ENCODE results near the gene DTX3.
A peak's percentile ranks its signal among the peaks of the same experiment; 100 is the strongest.
"Not testable (repeated sequence)": the region's sequence is repeated elsewhere in the genome, so short reads cannot be mapped to it uniquely, and the experiment has no call there.

DTX3 gene

DNA sequence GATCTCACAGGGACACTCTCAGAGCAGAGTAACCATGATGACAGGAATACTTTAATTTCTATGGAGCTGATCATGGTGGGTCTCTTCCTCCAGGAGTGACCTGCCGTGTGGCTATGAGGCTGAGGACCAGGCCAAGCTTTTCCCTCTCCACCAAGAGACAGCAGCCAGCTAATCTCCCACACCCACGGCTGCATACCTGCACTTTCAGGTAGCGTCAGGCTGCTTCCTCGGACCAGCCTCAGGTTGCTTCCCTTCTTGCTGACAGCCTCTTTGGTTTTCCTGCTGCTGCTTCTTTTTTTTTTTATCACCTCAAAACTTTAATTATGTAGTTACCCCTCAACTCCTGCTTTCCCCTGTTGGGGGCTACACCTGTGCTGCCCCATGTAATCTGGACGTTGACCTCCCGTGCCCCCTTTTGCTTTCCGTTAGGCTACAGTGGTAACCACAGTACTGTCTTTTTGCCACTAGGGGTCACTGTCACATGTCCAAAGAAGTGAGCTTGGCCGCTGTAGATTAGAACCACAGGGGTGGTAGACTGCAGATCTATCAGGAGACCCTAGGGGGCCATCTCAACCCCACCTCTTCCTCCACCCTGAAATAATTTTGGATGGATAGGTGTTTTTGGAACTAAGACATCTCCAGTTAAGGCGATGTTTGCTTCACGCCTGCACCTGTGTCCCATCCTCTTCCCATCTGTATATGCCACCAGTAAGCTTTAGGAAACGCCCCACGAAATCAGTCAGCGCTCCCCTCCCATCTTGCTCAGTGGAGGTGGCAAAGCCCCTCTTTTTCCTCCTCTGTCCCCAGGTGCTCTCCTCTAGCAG is 21.4 kb upstream of the DTX3 start:
- DNase-seq (ENCODE audit: low read depth in 2 of 2): peak; percentile 45 to 48

DNA sequence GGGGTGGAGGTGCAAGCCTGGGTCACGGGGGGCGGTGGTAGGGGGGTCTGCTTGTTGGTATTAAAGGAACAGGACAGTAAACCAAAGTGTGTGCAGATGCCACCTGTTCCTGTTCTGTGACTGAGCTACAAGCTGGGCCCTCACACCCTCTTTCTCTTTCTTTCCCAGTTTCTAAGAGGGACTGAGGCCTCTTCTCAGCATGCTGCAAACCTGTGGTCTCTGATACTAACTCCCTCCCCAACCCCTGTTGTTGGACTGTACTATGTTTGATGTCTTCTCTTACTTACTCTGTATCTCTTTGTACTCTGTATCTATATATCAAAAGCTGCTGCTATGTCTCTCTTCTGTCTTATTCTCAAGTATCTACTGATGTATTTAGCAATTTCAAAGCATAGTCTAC is 20.6 kb upstream of the DTX3 start:
- DNase-seq (ENCODE audit: low read depth in 2 of 2): no peak

DNA sequence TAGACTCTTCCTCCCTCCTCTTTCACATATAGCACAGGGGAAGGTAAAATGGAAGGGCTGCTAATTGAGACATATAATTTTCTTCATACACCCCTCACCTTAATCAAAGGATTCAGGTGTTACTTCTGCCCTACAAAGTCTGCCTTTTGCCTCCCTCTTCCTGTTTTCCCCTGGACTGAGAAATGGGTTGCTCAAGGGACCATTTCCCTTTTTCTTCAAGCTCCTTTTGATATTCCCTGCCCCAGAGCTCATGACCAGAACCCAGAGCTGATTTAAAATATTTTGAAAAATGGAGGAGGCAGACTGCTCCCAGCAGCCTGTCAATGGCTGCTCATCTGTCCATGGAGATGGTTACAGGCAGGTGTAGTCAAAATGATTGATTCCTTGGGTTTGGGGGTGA is 19.9 kb upstream of the DTX3 start:
- DNase-seq (ENCODE audit: low read depth in 2 of 2): no peak

DNA sequence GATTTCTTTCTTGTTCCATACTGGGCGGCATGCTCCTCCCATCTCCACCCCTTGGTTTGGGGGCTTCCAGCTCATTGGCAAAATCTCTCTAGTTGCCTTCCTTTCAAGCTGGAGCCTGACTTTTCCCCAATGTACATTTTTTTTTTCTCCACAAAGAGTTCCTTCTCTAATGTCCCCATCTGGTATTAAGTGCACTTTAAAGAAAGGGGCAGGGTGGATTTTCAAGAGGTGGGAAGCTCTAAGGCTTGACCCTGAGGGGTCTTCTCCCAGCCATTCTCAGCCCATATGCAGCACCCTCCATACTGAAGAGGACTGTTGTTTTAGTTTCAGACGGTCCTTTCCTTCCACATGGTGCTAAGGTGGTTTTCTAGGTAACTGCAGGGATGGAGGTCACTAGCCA is 19.5 kb upstream of the DTX3 start:
- DNase-seq (ENCODE audit: low read depth in 2 of 2): no peak

DNA sequence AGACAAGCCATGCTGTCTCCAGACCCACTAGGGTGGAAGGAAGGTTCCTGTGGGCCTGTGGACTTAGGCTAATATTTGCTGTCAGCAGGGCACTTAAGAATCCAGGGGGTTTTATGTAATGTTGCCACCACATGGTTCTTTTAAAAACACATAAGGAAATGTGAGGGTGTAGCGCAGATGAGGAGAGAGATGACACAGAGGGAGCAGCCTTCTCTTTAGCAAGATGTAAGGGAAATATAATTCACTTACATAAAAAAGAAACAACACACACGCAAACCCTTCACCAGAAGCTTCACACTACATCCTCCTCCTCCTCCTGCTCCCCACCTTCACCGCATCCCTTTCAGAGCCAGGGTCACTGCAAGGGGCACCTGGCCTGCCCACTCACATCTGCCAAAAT is 18.5 kb upstream of the DTX3 start:
- DNase-seq (ENCODE audit: low read depth in 2 of 2): no peak

DNA sequence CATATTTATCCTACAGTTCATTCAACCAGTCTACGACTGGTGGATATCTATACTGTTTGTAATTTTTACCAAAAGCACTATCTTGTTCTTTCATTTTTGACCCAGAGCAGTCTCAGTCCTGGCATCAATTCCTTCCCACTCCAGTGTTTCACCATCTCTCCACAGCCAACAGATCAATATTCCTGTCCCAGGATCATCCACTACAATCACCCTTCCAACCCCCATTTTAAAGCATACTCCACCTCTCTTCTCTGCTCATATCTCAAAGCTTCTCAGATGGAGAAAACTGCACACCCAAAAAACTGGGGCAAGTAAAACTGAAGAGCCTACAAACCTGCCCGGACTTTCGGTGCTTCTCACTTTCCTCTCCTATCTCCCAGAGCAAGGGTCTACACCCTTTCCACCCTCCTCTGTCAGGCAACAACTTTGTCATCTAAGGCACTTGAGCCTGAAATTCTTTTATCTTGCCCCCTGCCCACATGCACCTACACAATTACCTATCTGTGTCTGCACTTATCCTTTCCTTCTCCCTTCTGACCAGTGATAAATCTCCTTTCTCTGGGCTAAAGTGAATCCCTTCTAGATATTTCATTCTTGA is 17.7 kb upstream of the DTX3 start:
- no peak for DNase-seq (ENCODE audit: low read depth in 2 of 2)

DNA sequence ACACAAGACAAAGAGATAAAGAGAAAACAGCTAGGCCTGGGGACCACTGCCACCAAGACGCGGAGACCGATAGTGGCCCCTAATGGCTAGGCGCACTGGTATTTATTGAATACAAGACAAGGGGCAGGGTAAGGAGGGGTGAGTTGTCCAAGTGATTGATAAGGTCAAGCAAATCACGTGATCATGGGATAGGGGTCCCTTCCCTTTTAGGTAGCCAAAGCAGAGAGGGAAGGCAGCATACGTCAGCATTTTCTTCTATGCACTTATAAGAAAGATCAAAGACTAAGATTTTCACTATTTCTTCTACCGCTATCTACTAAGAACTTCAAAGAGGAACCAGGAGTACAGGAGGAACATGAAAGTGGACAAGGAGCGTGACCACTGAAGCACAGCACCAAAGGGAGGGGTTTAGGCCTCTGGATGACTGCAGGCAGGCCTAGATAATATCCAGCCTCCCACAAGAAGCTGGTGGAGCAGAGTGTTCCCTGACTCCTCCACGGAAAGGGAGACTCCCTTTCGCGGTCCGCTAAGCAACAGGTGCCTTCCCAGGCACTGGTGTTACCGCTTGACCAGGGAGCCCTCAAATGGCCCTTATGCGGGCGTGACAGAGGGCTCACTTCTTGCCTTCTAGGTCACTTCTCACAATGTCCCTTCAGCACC is 15.5 kb upstream of the DTX3 start:
- DNase-seq (ENCODE audit: low read depth in 2 of 2): not testable (repeated sequence)

DNA sequence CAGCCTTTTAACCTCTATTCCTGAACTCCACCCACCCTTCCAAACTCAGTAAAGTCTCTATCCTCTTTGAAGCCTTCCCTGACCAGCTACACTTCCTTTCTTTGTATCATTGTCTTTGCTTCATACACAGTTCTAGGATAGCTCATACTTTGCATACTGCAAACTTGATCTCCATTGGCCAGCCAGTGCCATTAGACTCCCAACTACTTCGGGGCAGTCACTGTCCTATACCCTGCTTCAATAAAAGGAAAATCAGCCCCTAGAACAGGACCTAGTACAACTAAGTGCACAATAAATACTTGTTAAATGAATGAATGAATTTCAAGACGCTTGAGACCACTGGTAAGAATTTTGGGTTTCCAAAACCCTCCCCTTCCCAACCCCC is 14.2 kb upstream of the DTX3 start:
- no peak for DNase-seq (ENCODE audit: low read depth in 2 of 2)

DNA sequence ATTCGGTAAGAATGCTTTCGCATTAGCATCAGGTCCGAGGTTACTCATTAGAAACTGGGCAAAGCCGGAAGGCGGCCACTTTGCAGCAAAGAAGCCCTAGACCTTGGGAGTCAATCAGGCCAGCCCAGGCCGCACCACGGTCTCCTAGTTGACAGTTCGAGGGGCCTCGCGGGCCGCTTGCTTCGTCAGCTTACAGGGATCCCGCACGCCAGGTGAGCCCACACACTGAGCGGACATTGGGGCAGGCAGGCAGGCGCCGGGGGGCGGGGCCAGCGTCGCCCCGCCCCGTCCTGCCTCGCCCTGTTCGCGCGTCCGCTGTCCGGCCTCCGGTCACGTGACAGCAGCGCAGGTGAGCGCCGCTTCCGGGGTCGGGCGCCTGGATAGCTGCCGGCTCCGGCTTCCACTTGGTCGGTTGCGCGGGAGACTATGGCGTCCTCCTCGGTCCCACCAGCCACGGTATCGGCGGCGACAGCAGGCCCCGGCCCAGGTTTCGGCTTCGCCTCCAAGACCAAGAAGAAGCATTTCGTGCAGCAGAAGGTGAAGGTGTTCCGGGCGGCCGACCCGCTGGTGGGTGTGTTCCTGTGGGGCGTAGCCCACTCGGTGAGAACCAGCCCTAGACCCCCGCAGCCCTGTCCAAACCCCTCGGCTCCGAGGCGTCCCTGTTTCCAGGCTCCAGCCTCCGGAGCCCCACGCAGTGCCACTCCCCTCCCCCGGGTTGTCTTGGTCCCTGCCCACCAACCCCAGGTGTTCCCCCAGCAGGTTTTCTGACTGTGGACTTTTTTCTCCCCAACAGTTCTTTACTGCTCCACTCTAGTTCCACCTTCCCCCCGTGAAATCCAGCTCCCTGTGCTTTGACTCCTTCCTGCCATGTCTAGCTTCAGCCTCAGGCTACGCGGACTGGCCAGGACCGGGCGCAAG is 13.5 kb upstream of the DTX3 start, which contains the start of gene PIP4K2C:
PIP4K2C (plus strand) TSS at position 329 of the 918 bp plus-strand sequence; CDS start at position 427, 98 bp downstream.
- DNase-seq (ENCODE audit: low read depth in 2 of 2): peak; percentile 78 to 83

DNA sequence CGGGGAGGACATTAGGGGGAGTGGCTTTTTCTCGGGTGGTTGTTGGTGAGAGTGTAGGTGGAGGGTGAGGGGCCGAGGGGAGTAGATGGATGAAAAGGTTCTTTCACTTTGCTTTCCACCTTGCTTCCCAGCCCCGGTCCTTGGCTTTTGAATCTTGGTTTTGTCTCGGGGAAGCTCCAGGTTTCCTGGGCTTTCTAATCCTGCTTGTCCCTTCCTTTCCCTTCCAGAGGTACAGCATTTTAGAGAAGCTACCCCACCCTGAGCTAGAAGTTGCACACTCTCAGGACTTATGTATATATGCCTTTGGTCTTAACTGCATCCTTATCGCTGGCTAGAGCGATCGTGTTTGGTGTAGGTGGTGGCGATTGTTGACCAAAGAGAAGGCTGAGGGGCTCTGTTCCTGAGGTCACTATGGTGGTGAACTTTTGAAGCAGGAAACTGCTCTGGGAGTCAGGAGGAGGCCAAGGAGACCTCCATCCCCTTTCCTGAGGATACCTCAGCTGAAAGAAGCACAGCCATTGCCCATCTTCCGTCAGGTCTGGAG is 12.8 kb upstream of the DTX3 start:
- no peak for DNase-seq (ENCODE audit: low read depth in 2 of 2)

DNA sequence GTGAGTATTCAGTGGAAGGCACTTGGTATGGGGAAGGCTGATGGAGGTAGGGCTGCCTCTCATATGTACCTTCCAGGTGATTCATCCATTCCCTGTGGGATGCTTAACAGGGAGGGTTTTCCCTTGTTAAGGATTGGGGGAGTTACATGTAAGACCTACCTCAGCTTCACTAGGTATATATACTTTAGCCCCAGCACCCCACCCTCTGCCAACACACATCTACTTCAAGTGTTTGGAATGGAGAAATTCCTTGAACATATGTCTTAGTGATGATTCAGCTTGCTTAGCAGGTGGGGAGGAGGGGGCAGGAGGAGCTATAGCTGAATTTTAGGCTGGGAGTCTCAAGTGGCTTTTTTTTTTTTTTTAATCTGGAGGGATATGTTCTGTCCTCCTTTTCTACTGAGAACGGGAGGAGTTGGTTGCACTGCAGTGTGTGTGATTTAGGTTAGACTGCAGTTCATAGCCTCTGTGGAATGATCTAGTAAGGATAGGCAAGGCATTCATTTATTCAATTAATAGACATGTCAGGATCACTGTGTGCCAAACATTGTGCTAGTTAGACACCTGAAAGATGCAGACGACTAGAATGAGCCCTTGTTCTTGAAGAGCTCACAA is 12.0 kb upstream of the DTX3 start:
- no peak for DNase-seq (ENCODE audit: low read depth in 2 of 2)

DNA sequence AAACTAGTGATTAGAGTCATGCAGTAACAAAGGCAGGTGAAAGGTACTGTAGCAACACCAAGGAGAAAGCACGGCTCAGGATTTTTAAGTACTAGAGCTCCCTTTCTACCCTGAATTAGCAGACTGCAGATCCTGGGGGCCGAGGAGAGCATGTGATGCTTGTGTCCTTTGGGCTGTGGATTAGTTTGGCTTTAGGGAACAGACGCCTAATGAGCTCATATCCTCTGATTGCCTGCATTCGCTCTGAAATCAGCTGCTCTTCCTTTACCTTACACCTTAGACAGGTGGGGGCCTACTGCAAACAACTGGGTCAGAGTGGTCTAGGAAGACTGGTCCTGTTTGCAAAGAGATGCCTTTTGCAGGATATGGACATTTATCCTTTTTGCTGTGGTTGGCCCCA is 11.4 kb upstream of the DTX3 start:
- DNase-seq (ENCODE audit: low read depth in 2 of 2): no peak

DNA sequence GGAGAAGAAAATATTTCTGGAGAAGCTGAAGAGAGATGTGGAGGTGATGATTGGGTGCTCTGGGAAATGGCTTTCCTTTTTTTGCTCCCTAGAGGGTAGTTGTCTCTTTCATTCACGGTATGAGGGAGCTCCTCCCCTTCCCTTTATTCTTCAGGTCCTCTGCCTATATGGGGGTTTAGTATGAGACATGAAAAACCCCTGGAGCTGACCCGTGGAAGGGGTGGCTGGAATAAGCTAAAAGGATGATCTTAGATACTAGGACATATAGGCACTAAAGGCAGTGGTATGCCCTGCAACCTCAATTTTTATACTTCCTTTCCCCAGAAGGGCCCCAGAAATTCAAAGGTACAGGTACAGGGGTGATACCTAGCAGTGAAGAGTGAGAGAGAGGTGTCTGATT is 4.2 kb upstream of the DTX3 start:
- no peak for DNase-seq (ENCODE audit: low read depth in 2 of 2)

DNA sequence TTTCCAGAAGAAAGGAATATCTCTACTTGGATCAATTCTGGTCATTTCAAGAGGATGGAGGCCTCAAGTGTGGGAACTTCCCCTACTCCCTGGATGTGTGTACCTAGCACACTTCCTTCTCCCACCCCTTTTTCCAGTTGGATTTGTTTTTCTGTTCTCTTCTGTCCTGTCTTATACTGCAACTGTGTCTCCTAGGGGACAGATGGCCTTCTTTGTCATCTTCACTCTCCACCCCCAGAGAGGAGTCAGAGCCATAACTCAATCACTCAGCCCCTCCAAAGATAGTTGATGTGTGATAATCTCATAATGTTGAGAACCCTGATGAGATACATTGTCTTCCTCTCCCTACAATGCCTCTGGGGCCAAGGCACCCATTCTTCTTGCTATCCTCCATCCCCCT is 2.1 kb upstream of the DTX3 start:
- DNase-seq (ENCODE audit: low read depth in 2 of 2): no peak

DNA sequence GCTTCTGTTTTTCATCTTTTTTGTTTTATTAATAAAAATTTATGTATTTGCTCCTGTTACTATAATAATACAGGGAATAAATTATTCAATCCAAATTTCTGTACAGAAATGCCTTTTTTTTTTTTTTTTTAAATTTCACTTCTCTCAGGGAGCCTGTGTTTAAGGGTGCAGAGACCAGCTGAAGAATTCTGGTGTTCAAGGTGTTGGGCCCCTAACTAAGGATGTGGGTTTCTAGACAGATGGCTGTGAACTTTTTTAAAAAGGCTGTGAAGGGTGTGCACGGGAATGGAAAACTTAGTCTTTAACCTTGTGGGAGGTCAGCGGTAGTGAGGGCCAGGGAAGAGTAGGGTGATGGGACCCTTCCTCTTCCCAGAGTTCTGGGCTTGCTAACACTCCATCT is 1.3 kb upstream of the DTX3 start:
- DNase-seq (ENCODE audit: low read depth in 2 of 2): no peak

DNA sequence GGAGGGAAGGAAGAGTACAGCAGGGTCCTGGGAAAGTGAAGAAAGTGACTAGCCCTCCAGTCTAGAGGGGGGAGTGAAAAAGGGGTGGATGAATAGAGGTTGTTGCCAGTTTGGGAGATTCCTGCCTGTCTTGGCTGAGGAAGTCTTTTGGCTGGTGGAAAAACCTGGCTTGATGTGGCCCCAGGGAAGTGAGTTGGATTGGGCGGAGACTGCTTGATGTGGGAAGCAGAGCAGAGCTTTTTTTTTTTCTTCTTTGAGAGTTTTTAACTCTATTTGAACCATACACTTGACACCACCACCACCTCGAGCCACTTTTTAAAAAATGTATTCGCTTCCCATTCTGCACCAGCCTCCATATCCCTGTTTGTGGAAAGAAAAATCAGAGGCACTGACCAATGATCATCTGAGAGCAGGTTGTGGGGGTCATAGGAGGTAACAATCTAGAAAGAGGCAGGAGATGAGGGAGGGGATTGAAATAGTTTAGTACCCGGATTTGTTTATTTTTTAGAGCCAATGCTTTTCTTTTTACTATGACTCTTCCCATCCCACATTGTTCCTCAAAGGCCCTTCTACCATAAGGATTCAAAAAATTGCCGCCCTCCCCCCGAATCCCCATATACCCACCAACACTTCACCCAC is 690 bp upstream of the DTX3 start:
- no peak for DNase-seq (ENCODE audit: low read depth in 2 of 2)

DNA sequence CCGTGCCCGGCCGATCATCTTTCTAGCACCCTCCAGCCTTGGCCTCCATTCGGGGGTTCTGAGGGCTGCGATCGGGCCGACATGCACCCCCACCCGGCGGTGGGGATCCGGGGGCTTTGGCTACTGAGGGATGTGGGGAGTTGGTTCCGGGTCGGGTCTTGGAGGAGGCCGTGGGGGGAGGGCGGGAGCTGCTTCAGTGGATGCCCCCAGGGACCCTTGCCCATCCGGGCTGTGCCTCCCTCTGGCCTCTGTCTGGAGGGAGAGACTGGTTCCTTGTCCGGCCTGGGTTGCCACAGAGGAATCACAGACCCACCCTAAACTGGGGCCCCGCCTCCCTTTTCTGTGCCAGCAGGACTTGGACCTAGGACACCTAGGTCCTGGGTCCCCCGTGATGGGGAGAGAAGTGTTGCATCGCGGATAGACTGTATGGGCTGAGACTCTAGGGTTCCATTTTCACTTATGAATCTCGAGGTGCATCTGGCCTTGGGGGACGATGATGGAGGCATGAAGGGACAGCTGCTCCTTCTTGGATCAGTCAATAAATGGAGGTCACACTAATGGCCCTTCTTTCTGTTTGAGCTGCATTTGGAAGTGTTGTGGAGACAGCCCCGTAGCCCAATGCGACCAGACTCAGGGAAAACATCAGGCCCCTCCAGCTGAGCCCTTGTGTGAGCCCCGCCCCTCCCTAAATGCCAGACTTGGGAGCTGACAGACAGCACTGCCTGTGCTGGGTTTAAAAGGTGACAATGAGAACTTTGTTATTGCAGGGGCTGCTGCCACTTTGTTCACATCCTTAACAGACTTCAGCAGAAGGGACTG is 577 bp downstream of the DTX3 start:
- DNase-seq (ENCODE audit: low read depth in 2 of 2): no peak

DNA sequence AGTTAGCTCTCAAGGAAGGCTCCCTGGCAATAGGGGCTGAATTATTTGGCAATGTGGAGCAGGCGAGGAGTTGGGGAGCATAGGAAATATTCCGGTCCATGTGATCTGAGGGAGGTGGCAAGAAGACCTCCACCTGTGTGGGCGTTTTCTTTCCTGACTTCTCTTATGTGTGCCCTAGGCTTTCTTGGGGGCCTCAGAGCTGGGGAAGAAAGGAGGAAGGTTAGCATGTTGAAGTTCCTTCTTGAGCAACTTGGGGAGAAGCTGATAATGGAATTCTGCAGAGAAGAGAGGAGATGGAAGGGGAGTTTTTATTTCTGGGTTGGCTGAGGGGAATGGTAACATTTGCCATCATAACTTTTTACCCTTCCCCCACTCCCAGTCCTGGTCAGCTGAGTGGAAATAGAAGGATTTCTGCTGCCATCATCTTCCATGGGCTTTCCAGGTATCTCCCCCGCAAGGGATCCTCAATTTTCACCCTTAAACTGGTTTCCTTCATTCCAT is 1.2 kb downstream of the DTX3 start:
- DNase-seq (ENCODE audit: low read depth in 2 of 2): no peak

DNA sequence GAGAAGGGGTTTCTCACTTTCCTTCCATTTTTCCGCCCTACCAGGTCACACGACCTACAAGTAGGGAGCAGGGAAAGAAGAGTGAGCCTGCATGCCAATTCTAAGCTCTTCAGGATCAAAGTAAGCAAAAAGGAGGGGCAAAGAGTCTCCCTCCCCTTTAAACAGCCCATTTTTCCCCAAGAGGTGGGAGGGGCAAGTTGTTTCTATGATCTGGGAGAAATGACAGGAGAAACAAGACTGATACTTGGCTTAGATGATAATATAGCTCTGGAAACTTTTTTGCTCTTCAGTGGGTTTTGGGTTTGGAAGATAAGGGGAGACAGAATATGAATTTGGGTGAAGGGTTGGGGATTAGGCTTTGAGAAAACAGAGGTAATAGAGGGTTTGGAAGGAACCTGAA is 1.8 kb downstream of the DTX3 start:
- DNase-seq (ENCODE audit: low read depth in 2 of 2): no peak

DNA sequence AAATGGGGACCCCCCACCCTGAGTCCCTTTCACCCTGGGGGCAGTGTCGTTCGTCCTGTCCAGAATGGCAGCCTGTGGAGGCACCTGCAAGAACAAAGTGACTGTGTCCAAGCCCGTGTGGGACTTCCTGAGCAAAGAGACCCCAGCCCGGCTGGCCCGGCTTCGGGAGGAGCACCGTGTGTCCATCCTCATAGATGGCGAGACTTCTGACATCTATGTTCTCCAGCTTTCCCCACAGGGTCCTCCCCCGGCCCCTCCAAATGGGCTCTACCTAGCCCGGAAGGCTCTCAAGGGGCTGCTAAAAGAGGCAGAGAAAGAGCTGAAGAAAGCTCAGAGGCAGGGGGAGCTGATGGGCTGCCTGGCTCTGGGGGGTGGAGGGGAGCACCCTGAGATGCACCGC is 2.2 kb downstream of the DTX3 start:
- DNase-seq (ENCODE audit: low read depth in 2 of 2): no peak

Measured in stimulated activated CD8-positive, alpha-beta memory T cell treated with anti-CD3 and anti-CD28 coated beads, Interleukin-15, amount 100 ng/mL, for 48 hours (primary cell).